ENCODE results near the gene ZSWIM8. TPM values are rescaled to one million over a fixed set of nuclear protein-coding genes. Genes with fewer than 3 reads are reported as not detected.
"Not testable (repeated sequence)": the region's sequence is repeated elsewhere in the genome, so short reads cannot be mapped to it uniquely, and the experiment has no call there.

Gene ZSWIM8
- total and polyA plus RNA-seq, 3 donors from 2014 or later: 192 to 289 (median 204) TPM

DNA sequence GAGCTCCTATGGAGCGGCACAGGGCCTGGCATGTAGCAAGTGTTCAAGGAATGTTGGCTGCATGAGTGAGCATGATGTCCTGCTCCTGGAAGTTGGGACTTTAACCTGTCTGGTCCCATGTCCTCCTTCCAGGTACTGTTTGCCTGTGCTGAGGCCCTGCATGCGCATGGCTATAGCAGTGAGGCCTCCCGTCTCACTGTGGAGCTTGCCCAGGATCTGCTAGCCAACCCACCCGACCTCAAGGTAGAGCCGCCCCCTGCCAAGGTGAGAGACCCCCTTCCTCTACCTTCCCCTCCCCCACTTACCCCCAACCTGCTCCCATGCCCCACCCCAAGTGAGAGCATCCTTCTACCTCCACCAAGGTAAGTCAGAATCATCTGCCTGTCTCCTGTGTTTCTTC, 8.1 kb downstream of the ZSWIM8 start:
- no peak for DNase-seq

DNA sequence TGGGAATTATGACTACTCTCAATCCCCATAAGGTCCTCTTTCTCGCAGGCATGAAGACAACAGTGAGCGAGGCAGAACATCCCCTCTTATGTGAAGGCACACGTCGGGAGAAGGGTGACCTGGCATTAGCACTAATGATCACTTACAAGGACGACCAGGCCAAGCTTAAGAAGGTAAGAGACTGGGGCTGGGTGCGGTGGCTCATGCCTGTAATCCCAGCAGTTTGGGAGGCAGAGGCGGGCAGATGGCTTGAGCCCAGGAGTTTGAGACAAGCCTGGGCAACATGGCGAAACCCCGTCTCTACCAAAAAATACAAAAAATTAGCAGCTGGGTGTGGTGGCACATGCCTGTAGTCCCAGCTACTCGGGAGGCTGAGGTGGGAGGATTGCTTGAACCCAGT, 10.1 kb downstream of the ZSWIM8 start:
- intact Hi-C loops (cut with DNase I; ENCODE audit: low total_unique reads): not testable (repeated sequence)

More for the DNA sequence above, 8.1 kb downstream of the ZSWIM8 start:
- Histone ChIP-seq H3K36me3 (ENCODE audit: low read depth, missing control alignments) (no peaks in the 10 kb centered on the region), H3K4me1 (no peaks in the 10 kb centered on the region), H3K4me3 (no peak overlapping the region), H3K9me3 (no peaks in the 10 kb centered on the region), H3K27me3 (no peaks in the 10 kb centered on the region), H3K27ac (no peak overlapping the region)
- intact Hi-C loops (cut with DNase I; ENCODE audit: low total_unique reads): no loop called here
- TF ChIP-seq POLR2A (IDR thresholded peaks at IDR 0.05) (no peak), CTCF (IDR thresholded peaks at IDR 0.05) (no peak)
- 85 to 92% methylated on average over 5 of the region's 5 CpGs for WGBS, 2 donors

DNA sequence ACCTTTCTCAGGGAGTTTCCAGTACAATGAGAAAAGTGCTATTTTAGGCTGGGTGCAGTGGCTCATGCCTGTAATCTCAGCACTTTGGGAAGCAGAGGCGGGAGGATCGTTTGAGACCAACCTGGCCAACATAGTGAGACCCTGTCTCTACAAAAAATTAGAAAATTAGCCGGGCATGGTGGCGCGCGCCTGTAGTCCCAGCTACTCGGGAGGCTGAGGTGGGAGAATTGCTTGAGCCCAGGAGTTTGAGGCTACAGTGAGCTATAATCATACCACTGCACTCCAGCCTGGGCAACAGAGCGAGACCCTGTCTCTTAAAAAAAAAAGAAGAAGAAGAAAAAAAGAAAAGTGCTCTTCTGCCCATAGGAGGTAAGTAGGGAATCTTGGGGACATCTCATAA, 10.6 kb downstream of the ZSWIM8 start:
- H3K4me1 ChIP-seq; intact Hi-C loops (cut with DNase I; ENCODE audit: low total_unique reads); H3K36me3 ChIP-seq (ENCODE audit: low read depth, missing control alignments); DNase-seq; H3K9me3 ChIP-seq; H3K4me3 ChIP-seq; H3K27me3 ChIP-seq; H3K27ac ChIP-seq: not testable (repeated sequence)
- 95 to 97% methylated on average over 8 of the region's 8 CpGs for WGBS, 2 donors

More for the DNA sequence above, 10.1 kb downstream of the ZSWIM8 start:
- not testable (repeated sequence) for H3K27me3 ChIP-seq; H3K4me1 ChIP-seq; DNase-seq; H3K9me3 ChIP-seq; H3K4me3 ChIP-seq; H3K27ac ChIP-seq; H3K36me3 ChIP-seq (ENCODE audit: low read depth, missing control alignments)
- 94 to 96% methylated on average over 10 of the region's 10 CpGs for WGBS, 2 donors

- no peak for DNase-seq
- WGBS, 2 donors: 73 to 78% methylated on average over 3 to 5 of the region's 5 CpGs
- H3K4me1 ChIP-seq: no peaks in the 10 kb centered on the region
- no peaks in the 10 kb centered on the region for H3K36me3 ChIP-seq (ENCODE audit: low read depth, missing control alignments)
- H3K27ac ChIP-seq: no peak overlapping the region
- H3K27me3 ChIP-seq: no peaks in the 10 kb centered on the region
- intact Hi-C loops (cut with DNase I; ENCODE audit: low total_unique reads): no loop called here
- TF ChIP-seq POLR2A (IDR thresholded peaks at IDR 0.05) (no peak), CTCF (IDR thresholded peaks at IDR 0.05) (no peak)
- H3K4me3 ChIP-seq: no peak overlapping the region
- no peaks in the 10 kb centered on the region for H3K9me3 ChIP-seq
These were observed 11.4 kb downstream of the ZSWIM8 start for GRCh38 chr10:73796766-73797165.

- H3K4me1 ChIP-seq: no peaks in the 10 kb centered on the region
- H3K27ac ChIP-seq: no peak overlapping the region
- H3K4me3 ChIP-seq: no peak overlapping the region
- intact Hi-C loops (cut with DNase I; ENCODE audit: low total_unique reads): no loop called here
- no peaks in the 10 kb centered on the region for H3K27me3 ChIP-seq
- WGBS, 2 donors: 89 to 93% methylated on average over 19 of the region's 19 CpGs
- no peaks in the 10 kb centered on the region for H3K9me3 ChIP-seq
- no peak for DNase-seq
- TF ChIP-seq POLR2A (IDR thresholded peaks at IDR 0.05) (no peak), CTCF (IDR thresholded peaks at IDR 0.05) (no peak)
- H3K36me3 ChIP-seq (ENCODE audit: low read depth, missing control alignments): no peaks in the 10 kb centered on the region
These were observed 12.1 kb downstream of the ZSWIM8 start for GRCh38 chr10:73797324-73798025.

DNA sequence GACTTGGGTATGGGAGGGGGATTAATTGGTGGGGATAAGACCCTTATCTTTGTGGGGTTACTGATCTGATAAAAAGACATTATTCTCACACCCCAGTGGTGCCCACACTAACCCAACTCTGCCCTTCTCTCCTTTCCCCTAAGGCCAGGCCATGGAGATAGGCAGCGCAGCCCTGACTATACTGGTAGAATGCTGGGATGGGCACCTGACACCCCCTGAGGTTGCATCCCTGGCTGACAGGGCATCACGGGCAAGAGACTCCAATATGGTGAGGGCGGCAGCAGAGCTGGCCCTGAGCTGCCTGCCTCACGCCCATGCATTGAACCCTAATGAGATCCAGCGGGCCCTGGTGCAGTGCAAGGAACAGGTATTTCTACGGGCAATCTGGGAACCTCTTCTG, 12.7 kb downstream of the ZSWIM8 start:
- no peaks in the 10 kb centered on the region for H3K36me3 ChIP-seq (ENCODE audit: low read depth, missing control alignments)
- no peaks in the 10 kb centered on the region for H3K27me3 ChIP-seq
- intact Hi-C loops (cut with DNase I; ENCODE audit: low total_unique reads): no loop called here

More for the DNA sequence above, 12.7 kb downstream of the ZSWIM8 start:
- no peaks in the 10 kb centered on the region for H3K4me1 ChIP-seq
- no peak for TF ChIP-seq CTCF (IDR thresholded peaks at IDR 0.05)
- no peak for TF ChIP-seq POLR2A (IDR thresholded peaks at IDR 0.05)
- H3K27ac ChIP-seq: no peak overlapping the region
- WGBS, 2 donors: 88% methylated on average over 4 to 6 of the region's 6 CpGs
- no peak overlapping the region for H3K4me3 ChIP-seq
- DNase-seq: no peak
- H3K9me3 ChIP-seq: no peaks in the 10 kb centered on the region

All from testis (tissue), 3 donors.